ENCODE measurements around the gene VAMP5.
A peak's percentile ranks its signal among the peaks of the same experiment; 100 is the strongest.
"Not testable (repeated sequence)": the region's sequence is repeated elsewhere in the genome, so short reads cannot be mapped to it uniquely, and the experiment has no call there.

Gene VAMP5

DNA sequence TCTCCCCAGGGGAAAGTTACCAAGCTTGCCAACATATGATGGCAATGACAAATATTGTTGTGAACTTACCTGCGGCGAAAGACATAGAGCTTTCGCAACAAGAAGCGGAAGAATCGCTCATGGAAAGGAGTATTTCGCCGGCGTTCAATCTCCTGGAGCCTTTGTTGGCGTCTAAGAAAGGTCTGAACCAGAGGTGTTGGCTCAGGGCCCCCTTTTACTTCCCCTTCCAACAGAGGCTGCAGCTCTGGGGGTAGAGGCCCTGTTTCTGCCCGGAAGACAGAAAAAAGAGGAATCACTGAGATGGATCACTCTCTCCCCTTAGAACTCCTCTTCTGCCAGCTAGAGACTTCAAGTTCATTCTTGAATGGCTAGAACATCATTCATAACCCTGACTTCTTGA is 33.7 kb upstream of the VAMP5 start:
- DNase-seq (ENCODE audit: low spot score), result no peak

DNA sequence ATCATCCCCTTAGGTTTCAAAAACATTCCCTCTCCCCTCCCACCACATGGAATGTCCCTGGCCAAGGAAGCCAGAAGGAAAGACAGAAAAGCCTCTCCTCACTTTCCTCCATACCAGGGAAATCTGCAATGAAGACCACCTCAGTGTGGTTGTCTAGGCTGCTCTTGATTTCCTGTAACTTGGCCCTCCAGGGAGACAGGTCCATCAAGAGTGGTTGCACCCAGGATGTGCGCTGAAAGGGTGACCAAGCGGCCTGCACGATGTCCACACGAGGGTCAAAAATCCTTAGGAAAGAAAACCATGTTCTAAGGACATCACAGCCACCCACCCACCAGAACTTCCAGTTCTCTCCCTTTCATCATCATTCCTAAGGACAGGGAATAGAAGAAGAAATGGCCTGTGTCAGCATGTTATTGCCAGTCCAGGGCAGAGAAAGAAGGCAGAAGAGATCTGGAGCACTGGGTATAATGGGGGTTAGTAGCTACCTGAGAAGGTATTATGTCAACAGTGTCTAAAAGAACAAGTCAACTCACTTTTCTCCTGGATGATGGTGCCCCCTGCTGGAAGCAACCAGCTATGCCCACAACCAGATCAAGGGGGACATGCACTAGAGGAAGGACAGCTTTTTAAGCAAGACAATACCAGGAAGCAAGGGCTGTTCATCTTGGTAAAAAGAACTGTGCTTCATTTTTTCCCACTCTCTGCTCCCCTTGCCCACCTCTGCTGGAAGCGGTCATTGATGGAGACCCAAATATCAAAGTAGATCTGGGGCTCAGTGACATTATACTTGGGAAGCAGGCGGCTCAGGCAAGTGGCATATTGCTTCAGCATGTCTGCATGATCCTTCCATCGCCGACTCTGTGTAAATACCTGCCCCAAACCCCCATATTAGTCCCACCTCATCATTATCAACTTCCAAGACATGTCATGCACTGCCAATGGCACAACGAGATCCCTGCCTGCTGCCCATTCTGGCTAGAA is 32.2 kb upstream of the VAMP5 start:
- peak; percentile 76 for DNase-seq (ENCODE audit: low spot score)

DNA sequence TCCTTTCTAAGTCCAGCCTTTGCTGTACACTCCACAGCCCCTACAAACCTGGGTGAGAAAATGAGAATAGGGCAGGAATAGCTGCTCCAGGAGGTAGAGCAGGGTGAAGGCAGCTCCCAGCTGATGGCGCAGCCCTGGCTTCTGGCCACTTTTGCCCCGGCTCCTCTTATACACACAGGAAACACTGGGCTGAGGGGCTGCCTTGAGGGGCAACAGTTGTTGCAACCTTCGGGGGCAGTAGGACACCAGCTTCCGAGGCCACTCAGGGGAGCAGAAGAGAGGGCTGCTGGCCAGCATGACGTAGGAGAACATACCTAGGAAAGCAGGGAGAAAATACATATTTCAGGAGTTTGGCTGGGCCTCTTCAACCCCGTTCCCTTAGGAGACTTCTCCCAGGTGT is 31.0 kb upstream of the VAMP5 start:
- DNase-seq (ENCODE audit: low spot score), result no peak

DNA sequence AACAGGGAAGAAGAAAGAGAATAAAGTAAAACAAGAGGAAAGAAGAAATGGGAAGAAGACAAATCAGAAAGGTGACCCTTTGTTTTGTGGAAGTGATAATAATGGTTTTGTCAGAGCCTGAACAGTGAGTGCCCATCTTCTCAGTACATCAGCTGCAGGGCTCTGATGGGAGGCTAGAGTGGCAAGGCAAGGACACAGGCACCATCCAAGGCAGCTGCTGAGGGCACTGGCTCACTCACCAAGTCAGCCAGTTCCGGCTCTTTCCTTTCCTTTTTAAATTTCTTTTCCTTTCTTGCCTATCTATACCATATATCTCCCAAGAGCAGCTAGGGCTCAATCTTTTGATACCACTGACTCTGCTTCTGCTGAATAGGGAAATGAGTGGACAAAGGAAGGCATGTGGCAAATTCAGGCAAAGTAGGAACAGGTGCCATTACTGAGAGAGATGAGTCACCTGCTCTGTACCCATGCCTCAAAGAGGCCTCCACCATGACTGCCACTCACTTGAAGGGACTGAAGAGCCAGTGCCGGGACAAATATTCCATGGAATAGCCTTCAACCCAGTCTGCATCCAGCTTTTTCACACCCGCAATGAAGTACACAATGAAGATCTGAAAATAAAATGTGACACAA is 29.1 kb upstream of the VAMP5 start:
- no peak for DNase-seq (ENCODE audit: low spot score)

DNA sequence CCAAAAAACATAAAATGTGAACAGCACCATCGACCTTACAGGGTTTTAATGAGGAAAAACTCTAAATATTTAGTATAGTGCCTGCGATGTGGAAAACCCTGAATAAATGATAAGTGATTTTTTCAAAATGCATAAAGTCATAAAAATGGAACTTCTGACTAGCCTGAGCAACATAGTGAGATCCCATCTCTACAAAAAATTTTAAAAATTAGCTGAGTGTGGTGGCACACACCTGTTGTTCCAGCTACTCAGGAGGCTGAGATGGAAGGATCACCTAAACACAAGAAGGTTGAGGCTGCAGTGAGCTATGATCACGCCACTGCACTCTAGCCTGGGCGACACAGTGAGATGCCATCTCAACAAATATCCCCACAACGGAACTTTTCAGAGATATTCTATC is 27.1 kb upstream of the VAMP5 start:
- DNase-seq (ENCODE audit: low spot score), result no peak

DNA sequence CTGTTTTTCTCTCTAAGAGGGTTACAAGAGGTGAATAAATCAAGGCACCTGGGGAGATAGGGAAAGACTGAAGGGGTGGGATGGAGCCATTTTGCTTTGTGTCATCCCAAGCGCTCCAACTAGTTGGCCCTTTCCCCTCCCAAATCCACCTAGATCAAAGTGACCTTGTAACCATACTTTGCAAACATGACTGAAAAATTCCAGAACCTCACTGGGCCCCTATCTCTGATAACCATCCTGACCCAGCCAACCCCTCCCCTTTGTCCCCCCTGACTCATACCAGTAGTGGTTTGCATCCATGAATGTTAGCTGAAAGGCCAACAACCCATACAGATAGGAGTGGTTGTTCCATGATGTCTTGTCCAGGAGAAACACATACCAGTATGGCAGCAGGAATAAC is 26.1 kb upstream of the VAMP5 start:
- no peak for DNase-seq (ENCODE audit: low spot score)

DNA sequence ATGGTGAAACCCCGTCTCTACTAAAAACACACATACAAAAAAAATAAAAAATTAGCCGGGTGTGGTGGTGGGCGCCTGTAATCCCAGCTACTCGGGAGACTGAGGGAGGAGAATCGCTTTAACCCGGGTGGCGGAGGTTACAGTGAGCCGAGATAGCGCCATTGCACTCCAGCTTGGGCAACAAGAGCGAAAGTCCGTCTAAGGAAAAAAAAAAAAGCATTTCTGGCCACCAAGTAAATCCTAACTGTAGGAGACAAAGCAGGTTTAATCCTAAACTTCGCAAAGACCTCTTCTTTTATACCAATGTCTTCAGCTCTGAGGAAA is 23.9 kb upstream of the VAMP5 start:
- not testable (repeated sequence) for DNase-seq (ENCODE audit: low spot score)

DNA sequence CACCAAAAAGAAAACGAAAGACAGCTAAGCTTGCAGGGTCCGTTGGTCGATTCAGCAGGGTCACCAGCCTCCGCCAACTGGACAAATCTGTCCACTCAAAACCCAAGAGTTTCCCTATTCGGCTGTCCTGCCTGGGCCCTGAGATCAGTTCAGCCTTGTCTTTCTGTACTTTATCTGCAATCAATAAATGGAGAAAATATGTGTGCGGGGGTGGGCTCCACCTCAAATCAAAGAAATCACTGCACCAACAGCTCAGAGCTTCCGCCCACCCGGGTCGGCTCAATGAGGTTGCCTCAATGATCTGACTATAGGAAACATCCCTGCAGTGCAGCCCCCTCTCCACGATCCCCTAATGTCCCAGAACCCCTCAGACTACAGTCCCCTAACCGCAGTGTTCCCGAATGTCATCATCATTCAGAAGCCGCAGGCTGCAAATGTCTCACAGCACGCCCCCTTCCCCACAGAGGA is 23.4 kb upstream of the VAMP5 start:
- no peak for DNase-seq (ENCODE audit: low spot score)

DNA sequence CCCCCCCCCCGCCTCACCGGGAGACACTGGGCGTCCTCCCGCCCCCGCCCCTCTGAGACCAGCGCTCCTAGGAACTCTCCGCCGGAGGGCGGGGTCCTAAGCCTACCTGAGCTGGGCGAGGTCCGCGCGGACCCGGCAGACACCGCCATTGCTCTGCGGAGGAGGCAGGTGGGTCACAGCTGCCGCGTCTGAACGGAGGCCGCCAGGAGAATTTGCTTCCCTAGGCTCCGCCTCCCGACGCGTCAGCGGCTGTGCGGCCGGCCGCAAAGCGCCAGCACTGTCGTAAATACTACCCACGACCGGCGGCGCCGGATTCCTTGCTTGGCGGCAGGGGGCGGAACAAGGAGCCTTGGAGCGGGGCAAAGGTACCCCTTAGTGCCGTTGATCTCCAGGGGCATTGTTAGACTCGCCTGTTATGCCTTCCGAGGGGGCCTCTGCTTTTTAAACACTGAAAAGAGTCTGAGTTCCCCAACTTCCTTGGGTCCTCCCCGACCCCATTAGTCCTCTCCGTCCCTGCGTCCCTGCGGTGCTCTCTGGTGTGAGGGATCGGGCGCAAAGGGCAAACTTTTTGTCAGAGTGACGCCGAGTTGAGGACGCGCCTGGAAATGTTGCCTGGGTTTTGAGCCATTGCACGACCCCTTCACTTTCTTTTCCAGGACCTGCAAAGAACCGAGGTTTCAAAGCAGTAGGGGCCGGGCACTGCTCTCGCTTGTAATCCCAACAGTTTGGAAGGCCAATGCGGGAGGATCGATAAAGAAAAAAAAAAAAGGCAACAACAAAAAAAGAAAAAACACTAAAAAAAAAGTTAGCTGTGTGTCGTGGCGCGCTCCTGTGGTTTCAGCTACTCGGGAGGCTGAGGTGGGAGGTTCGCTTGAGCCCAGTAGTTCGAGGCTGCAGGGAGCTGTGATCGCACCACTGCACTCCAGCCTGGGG is 22.7 kb upstream of the VAMP5 start, which contains the start of gene GGCX:
GGCX (minus strand) TSS at position 214 of the 933 bp plus-strand sequence; CDS start at position 149, 65 bp downstream.
- DNase-seq (ENCODE audit: low spot score), result peak; percentile 90

DNA sequence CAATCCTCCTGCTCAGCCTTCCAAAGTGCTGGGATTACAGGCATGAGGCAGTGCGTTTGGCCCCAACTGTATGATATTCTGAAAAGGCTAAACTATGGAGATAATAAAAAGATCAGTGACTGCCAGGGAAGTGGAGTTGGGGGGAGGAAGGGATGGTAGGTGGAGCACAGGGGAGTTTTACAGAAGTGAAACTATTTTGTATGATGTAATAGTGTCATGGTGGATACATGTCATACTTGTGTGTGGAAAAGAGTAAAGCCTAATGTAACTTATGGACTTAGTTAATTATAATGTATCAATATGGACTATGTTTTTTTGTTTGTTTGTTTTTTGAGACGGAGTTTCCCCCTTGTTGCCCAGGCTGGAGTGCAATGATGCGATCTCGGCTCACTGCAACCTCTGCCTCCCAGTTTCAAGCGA is 20.1 kb upstream of the VAMP5 start:
- no peak for DNase-seq (ENCODE audit: low spot score)

DNA sequence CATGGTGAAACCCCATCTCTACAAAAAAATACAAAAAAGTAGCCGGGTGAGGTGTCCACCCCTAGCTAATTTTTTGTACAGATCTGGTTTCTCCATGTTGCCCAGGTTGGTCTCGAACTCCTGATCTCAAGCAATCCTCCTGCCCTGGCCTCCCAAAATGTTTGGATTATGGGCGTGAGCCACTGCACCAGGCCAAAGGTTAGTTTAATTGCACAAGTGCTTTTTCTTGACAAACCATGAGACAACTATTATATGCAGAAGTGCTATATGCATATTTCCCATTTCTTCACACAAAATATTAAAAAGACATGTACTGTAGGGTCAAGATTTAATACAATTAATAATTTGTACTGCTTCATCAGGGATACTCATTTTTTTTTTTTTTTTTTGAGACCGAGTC is 18.0 kb upstream of the VAMP5 start:
- DNase-seq (ENCODE audit: low spot score), result no peak

DNA sequence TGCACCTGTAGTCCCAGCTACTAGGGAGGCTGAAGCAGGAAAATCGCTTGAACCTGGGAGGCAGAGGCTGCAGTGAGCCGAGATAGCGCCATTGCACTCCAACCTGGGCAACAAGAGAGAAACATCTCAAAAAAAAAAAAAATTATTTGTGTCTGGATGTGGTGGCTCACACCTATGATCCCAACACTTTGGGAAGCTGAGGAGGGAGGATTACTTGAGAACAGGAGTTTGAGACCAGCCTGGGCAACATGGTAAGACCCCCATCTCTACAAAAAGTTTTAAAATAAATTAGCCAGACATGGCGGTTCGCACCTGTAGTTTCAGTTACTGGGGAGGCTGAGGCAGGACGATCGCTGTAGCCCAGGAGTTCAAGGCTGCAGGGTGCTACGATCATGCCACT is 8.5 kb upstream of the VAMP5 start:
- DNase-seq (ENCODE audit: low spot score), result no peak

DNA sequence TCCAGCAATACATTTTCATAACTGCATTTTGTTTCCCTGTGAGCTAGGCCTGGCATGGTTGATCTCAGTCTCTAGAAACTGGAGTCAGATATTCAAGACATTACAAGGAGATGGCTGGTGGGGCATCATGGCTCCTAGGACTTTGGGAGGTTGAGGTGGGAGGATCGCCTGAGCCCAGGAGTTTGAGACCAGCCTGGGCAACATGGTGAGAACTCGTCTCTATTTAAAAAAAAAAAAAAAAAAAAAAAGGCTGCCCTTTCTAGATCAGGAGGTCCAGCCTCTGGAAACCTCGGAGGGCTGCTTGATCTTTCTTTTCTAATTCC is 7.2 kb upstream of the VAMP5 start:
- DNase-seq (ENCODE audit: low spot score), result no peak

DNA sequence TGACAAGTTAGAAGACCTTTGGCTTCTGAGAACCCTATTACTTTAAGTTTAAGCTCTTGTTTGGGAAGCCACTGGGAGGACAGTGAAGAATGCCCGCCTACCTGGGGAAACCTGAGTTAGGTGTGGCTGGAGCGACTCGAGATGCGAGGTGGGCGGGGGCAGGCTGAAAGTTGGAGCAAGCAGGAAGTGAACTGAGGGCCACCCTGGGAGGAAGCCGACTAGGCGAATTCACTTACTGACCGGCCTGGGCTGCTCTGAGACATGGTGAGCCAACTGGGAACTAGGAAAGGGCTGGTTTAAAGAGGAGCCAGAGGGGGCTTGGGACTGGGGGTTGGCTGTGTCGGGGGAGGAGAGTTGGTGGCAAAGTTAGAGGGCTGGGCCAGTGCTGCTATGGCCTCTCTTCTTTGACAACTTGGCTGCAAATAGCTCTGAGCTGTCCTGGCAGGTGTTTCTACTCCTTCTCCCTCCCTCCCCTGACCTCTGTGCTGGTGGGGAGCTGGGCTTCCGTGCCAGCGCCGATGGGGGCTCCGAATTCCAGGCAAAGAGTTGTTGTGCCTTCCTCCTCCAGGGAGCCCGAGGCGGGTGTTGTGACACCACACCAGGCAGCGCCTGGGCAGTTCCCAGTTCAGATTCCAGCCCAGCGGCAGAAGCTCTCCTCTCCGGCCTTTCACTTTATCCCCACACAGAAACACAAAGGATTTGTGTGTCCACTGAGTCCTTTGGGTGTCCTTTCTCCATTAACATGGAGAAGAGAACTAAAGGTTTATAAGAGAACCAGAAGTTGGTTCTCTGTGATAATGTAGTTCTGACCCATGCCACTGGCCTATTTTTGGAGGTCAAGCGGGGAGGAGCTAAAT is 6.6 kb upstream of the VAMP5 start, which contains the start of gene VAMP8:
VAMP8 (plus strand) TSS at position 201 of the 857 bp plus-strand sequence; CDS start at position 262, 61 bp downstream.
- no peak for DNase-seq (ENCODE audit: low spot score)

DNA sequence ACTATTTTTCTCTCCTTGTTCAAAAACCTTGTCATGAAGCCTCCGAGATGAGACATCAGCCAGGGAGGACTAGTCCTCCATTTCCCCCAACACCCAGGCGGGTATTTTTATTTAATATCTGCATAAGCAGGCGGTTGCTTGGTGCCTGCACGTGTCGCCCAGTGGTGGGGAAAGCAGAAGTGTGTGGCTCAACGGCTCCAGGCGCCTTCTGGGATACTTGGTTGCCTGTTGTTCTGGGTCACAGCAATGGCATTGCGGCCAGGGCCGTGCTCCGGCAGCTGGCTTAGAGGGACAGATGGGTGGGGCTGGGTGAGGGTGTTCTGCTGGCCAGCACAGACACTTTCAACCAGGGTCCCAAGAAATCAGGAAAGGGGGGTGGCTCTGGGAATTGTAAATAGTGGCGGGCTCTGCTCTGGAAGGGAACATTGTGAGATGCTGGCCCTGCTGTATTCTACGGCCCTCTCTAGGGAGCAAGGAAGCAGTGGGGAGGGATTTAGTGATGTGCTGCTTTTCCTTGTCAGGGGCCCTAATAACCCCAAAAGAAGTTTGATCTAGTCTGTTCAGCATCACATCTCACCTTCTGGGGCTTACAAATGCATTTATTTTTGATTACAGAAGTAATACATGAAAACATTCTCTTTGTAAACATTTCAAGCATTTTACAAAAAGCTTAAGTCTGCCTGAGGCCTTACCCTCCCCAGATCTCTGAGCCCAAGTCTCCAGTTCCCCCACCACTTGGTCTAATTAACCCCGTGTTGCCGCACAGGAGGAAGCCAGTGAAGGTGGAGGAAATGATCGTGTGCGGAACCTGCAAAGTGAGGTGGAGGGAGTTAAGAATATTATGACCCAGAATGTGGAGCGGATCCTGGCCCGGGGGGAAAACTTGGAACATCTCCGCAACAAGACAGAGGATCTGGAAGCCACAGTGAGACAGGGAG is 5.7 kb upstream of the VAMP5 start:
- no peak for DNase-seq (ENCODE audit: low spot score)

DNA sequence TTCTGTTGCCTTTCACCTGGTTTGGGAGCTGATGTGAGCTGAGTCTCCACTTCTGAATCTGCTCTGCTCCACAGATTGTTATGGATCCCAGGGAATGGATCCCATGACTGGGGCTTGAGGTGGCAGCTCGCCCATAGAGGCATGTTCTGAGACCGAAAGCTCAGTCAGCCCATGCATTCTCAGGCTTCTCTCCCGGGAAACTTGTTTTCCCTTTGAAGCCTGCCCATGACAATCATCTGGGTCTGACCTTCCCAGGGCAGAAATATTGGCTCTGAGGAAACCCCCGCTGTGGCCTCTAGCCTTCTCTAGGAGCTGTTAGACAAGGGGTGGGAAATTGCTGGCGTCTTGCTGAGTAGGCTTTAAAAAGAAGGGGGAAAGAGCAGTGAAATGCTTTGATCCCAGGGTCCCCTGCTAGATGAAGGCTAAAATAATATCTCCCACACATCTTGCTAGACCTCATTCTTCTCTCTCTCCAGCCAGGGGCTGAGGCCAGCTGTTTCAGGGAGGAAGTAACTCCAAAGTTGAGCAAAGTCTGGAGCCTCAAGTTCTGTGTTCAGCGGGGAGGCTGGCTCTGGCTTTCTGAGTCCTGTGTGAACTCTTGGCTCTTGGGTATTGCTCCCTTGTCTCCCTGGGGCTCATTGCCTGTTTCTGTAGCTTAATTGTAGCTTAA is 4.8 kb upstream of the VAMP5 start:
- no peak for DNase-seq (ENCODE audit: low spot score)

DNA sequence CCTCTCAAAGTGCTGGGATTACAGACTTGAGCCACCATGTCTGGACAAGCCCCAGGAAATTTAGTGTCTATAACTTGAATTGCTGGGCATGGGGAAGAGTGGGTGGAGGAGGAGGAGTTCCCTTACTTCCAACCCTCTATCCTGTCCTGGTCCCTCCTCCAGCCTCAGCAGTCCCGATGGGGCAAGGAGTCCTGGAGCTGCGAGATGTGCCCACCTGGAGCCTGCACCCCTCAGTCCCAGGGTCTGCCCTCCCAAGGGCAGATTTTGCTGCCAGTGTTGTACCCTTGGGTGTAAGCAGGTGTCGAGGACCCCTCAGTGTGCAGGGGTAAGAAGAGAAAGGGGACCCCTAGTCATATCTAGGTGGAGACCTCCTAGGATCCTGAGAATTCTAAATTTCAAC is 4.0 kb upstream of the VAMP5 start:
- DNase-seq (ENCODE audit: low spot score), result no peak

DNA sequence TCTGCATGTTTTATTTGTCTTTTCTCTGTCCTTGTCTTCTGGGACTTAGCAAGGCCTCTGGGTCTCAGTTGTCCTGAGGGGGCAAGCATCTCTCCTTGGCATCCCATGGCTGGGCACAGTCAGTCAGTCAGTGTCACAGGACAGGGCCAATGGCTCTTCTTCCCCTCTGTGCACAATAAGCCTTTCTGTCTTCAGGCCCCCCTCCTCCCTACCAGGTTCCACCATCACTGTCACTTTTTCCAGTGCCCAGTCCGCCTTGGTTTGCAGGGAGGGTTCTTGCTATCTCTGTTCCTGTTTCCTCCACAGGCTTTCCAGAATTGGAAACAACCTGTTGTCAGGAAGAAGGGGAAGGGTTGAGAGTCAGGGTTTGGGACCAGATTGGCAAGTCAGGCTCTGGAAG is 1.7 kb upstream of the VAMP5 start:
- DNase-seq (ENCODE audit: low spot score), result no peak

DNA sequence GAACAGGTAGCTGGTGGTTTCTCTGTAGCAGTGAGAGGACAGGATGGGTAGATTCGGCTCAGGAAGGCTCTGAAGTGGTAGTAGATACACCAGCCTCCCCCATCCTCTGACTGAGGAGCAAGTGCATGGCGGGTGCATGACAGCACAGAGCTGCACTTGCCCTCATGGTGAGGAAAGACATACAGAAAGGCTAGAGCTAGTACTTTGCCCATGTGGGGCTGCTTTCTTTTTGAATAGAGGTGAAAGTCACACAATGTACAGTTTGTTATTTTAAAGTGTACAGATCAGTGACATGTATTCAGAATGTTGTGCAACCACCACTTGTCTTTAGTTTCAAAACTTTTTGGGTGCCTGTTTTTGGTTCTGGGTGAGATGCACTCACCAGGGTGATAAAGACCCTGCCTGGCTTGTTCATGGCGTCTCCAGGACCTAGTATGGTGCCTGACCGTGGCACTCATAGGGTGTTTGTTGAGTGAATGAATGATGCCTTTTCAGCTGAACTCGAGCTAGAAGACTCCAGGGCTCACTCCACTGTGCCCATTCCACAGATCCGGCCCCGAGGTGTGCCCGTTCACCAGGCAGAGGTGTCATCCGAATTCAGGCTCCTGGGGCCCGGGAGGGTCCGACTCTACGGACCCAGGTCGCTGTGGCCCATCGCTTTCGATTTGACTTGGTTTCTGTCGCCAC is 421 bp upstream of the VAMP5 start:
- no peak for DNase-seq (ENCODE audit: low spot score)

Measured in kidney capillary endothelial cell (primary cell).